ENCODE measurements around the gene RTL10.

RTL10 gene

DNA sequence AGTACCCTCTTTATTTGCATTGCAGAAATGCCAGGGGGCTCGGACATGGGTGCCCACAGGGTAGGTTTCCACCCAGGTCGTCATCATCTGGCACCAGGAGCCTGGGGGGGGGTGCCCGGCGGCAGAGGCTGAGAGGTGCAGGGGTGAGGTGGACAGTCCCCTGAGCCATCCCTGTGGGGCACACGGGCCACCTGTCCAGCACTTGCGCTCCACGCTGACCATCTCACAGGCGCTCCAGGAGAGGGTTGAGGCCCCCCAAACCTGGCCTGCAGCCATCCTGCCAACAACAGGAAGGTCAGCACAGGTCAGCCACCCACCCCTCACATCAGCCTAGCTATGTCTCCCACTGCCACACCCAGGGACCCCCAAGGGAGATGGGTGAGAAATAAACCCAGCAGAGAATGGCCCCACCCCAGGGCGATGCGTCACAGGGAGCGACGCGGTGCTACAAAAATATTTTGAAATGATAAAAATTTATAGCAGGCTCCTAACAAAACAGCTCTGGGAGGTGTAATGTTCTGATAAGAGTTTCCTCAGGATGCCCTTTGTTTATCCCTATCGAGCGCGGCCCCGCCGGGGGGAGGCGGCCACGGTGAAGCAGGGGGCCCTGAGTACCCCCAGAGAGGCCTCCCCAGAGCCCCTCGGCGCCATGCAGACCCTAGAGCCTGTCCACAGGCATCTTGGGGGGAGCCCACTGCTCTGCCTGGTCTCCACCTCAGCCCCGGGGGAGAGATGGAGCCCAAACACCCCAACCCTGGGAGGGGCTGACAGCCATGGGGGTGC is 21.0 kb upstream of the RTL10 start:
- DNase-seq = no peak

GRCh38 chr22:19875061-19875530 is 20.4 kb upstream of the RTL10 start:
- no peak for DNase-seq

DNA sequence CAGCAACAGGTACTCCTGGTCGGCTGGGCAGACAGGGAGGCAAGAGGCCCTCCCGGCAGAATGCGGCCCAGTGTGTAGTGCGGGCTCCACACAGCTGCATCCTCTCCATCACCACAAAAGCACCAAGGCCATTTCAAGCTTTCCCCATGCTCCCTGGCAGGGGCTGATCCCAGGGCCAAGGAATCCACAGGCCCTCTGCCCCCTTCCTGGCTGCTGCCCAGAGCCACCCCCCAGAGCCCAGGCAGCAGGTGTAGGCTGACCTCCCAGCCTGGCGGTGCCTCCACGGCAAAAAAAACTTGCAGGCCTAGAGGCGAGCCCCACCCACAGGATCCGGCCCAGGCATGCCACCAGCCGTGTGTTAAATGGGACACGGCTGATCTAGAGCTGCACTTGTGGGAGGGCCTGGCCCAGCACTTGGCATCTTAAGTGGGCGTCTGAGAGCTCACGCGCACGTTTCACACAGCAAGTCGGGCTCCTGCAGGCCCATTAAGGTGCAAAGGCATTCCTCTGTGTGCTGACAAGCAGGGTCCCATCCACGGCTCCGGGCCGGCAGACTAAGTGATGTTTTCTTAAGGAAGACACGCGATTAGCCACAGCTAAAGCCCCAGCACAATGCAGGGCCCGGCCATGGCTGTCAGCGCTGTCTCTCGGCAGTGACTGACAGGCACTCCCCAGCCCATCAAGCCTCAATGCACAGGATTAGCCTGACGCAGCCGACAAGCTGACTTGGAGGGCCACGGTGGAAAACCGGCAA is 19.8 kb upstream of the RTL10 start:
- no peak for DNase-seq

GRCh38 chr22:19873960-19874306 is 19.3 kb upstream of the RTL10 start:
- no peak for DNase-seq

DNA sequence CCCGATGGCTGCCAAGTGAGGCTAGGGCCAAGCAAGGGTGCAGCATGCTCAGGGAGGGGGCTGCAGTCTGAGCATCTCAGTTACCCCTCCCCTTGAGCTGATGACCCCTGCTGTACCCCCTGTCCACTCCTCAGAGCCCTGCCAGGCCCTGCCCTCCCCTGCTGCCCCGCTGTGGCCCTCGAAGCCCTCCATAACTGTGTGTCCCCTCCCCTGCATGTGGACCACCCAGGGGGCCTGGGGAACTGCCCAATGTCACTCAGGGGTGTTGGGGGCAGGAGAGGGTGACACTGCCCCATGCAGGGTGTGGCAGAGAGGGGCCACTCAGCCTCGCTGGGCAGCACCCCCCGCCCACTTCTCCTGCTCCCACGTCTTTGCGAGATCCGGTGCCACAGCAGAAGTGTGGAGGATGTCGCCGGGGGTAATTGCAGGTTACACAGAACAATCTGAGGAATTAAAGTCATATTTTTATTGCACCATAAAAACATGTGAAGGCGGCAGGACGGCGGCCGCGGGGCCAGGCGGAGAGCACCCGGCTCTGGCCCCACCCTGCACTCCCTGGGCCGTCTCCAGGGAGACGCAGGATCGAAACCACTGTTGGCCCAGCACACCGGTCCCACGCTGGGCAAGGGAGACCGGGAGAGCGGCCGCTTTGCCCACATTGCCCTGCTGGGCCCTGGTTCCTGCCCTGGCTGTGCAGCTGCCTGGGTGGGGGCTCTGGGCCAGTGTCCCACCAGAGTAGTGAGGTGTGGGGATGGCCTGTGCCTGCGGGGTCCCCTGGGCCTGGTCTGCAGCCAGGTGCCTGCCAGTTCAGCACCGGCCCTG is 18.7 kb upstream of the RTL10 start:
- DNase-seq = no peak

GRCh38 chr22:19872779-19873137 is 18.1 kb upstream of the RTL10 start:
- DNase-seq = no peak

DNA sequence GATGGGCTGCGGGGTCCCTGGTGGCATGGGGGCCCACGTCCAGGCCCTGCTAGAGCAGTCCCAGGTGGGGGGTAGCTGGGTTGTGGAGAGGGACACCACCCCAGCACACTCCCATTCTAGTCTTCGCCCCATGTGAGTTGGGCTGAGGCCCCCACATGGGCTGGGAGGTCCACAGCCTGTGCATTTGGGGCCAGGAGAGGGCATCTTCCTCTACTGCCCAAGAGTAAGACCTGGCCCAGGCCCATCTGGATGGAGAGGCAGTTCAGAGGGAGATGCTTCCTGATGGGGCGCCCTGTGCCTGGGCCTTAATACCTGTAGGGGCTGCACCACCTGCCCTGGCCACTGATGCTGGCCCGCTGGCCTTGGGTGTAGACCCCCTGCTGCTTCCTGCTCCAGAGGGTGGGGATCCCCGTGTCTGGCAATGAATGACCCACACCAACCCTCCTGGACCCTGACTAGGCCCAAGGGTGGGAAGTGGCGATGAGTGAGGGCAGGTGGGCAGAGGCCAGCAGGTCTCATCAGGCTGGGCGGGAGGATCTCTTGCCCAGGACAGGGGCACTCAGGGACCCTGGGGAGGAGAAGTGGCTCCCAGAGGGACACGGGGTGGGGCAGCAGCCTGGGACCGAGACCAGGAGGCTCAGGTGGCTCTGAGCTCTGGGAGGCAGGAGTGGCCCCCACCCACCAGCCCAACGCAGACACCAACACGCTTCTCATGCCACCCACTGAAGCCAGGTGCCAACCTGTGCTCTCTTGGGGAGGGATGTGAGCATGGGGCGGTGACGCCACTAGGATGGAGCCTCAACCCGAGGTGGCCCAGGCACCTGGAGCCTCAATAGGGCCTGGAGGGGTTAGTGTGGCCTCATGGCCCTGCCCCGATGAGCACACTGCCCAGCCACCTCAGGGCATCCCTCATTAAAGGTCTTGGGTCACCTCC is 17.4 kb upstream of the RTL10 start:
- DNase-seq = no peak

DNA sequence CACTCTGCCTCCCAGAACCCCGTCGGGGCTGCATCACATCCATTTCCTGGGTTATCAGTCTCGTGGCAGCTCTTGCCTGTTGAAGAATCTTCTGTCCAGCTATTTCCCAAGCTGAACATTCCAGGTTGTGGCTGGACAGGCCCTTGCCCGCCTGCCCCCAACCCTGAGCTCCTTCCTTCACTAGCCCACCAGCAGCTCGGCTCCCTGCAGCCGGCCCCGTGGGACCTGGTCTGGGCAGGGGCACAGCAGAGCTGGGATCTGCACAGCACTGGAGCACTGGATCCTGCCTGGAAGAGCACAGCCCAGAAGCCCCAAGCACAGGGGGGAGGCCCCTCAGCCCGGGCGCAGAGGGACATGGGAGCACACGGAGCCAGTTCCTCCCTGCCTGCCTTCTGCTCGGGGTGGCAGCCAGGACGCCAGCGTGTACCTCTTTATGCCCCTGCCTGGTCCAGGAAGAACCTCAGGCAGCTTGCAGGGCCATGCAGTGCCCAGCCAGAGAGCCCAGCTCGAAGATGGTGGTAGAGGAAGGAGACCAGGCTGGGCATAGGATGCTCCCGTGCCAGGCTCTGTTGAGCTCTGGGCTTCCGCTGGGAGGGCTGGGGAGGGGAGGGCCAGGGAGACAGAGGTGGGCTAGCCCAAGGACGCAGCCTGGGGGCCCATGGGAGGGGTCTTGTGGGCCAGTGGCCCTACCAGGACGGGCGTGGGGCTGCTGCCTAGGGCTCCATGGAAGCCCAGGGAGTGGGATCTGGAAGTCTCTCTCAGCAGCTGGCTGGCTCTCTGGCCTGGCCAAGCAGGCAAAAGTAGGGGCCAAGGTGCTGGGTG is 16.6 kb upstream of the RTL10 start:
- DNase-seq = no peak

GRCh38 chr22:19870153-19871022 is 15.7 kb upstream of the RTL10 start:
- no peak for DNase-seq

DNA sequence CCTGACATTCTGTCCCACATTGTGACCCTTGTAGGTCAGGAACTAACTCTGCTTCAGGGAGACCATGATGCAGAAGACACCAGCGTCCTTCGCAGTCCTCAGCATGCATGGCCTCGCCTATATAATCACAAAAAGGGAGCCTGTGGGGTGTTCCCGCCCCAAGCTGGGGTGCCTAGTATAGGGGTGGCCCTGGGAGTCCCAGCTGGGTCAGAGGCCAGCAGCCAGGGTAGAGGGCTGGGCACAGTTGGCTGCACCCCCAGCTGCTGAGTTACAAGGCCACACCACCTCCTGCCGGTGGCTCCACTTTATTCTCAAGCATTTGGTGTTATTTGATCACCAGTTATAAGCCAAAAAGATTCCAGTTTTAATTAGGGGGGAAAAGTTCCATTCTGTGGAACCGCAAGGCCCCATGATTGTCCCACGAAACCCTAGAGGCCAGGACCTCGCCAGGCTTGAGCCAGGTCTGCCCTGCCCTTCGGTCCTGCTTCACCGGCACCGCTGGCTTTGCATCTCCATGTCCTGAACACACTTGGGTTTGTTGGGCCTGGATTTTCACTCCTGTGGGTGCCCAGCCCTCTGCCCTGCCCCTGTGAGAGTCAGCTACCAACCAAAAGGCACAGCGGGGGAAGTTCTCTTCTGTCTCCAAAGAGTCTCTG is 15.0 kb upstream of the RTL10 start:
- no peak for DNase-seq

- DNase-seq = no peak
These were observed 14.2 kb upstream of the RTL10 start for GRCh38 chr22:19868773-19869471.

DNA sequence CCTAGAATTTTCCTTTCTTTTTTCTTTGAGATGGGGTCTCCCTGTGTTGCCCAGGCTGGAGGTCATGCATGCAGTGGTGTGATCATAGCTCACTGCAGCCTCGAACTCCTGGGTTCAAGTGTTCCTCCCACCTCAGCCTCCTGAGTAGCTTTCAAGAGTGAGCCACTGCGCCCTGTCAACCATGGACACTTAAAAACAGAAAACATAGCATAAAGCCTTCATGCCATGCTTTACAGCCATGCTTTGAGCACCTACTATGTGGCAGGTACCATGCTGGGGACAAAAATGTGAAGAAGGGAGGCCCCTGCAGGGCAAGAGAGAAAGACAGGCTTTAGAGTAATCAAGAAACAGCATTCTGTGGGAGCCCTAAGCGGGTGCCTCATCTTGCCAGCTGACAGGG is 13.7 kb upstream of the RTL10 start:
- DNase-seq = no peak

DNA sequence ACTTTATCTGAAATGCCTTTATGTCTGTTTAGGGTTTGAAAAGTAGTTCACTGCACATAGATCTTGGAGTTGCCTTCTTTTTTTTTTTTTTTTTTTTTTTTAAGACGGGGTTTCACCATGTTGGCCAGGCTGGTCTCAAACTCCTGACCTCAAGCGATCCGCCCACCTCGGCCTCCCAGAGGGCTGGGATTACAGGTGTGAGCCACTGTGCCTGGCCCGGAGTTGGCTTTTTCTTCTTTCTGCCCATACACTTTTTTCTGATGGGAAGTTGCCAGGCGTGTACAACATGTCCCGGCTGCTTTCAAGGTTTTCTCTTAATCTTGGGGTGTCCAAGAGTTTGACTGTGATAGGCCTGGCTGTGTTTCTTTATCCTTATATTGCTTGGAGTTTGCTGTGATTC is 12.9 kb upstream of the RTL10 start:
- no peak for DNase-seq

- no peak for DNase-seq
These were observed 12.0 kb upstream of the RTL10 start for GRCh38 chr22:19866665-19867009.

DNA sequence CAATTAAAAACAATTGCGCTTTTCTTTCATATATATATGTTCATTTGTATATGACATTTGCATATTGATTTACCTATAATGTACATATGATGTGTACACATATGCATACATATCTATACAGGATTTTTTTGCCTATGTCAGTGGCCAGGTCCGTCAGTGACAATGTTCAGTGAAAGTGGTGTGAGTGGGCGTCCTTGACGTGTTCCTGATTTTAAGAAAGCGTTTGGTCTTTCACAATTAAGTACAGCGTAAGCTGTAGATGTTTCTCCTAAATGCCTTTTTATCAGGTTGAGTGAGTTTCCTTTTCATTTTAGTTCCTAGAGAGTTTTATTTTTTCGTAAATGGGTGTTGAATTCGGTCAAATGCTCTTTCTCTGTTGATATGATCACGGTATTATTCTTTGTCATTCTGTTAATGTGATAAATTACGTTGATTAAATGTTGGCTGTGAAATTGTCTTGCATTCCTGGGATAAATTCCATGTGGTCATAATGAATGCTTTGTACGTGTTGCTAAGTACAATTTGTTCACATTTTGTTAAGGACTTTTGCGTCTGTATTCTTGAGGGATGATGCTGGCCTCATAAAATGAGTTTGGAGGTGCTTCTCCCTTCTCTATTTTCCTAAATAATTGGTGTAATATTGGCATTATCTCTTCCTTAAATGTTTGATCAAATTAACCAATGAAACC is 10.6 kb upstream of the RTL10 start:
- no peak for DNase-seq

DNA sequence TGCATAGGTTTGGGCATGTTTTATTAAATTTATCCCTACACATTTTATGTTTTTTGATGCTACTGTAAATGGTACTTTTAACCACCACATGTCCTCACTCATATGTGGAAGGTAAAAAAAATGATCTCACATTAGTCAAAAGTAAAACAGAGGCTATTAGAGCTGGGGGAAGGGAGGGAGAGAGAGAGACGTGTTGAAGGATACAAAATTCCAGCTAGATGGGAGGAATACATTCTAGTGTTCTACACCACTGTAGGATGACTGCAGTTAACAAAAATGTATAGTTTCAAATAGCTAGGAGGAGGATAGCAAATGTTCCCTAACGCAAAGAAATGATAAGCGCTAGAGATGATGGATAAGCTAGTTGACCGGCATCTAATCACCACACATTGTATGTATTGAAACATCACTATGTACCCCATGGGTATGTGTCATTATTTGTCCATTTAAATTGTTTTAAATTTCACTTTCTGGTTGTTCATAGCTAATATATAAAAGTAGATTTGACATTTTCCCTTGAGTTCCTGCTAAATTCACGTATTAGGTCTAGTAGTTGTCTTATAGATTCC is 9.9 kb upstream of the RTL10 start:
- DNase-seq = no peak

- no peak for DNase-seq
These were observed 8.9 kb upstream of the RTL10 start for GRCh38 chr22:19863571-19863970.

GRCh38 chr22:19862619-19863246 is 8.1 kb upstream of the RTL10 start:
- no peak for DNase-seq

Measured in MV-4-11 (cell line).